Epithelial cell of prostate (primary cell): ENCODE results near the gene CNOT8.
A peak's percentile ranks its signal among the peaks of the same experiment; 100 is the strongest.
"Not testable (repeated sequence)": the region's sequence is repeated elsewhere in the genome, so short reads cannot be mapped to it uniquely, and the experiment has no call there.

Experiments
- DNase-seq: peaks from one replicate; pipeline ENCODE4 v3.0.0-alpha.2; 2011; ENCODE audit warnings: low read depth, low spot score
- H3K27ac ChIP-seq: fragments of 450-650 bp; 2 replicates; pipeline ENCODE4 v1.5.1; 2017; ENCODE audit warnings: mild to moderate bottlenecking

The CNOT8 gene

DNA sequence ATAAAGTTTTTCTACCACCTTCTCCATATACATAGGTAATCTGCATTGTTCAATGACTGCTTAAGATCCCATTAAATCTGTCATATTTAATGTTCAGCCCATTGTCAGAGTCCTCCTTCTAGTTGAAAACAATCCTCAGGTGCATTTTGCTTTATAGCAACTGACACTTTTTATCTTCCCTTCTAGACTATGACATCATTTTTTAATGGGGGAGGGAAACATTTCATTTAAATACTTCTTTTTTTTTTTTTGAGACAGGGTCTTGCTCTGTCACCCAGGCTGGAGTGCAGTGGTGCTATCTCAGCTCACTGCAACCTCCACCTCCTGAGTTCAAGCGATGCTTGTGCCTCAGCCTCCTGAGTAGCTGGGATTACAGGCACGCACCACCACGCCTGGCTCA is 25.6 kb upstream of the CNOT8 start:
- not testable (repeated sequence) for H3K27ac ChIP-seq, DNase-seq

DNA sequence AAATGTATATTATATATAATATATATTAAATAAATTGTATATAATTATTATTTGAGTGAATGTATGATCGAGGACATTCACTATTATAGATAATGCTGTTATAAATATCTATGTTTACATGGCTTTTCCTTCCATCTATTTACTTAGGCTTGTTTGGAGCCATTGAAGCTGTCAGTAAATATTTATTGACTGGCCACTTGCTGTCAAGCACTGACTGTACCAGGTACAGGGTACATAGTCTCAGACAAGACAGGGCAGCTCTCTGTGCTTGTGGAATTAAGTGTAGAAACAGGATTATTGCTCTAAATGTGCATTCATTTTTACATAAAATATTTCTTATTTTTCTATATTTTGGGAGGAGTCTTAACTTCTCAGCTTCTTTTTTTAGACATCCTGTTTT is 24.4 kb upstream of the CNOT8 start:
- no peak overlapping the region for H3K27ac ChIP-seq
- no peak for DNase-seq

DNA sequence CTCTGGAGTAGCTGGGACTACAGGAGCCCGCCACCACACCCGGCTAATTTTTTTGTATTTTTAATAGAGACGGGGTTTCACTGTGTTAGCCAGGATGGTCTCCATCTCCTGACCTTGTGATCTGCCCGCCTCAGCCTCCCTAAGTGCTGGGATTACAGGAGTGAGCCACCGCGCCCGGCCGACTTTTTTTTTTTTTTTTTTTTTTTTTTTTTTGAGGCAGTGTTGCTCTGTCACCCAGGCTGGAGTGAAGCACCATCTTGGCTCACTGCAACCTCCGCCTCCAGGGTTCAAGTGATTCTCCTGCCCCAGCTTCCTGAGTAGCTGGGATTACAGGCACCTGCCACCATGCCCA is 22.8 kb upstream of the CNOT8 start:
- not testable (repeated sequence) for DNase-seq

DNA sequence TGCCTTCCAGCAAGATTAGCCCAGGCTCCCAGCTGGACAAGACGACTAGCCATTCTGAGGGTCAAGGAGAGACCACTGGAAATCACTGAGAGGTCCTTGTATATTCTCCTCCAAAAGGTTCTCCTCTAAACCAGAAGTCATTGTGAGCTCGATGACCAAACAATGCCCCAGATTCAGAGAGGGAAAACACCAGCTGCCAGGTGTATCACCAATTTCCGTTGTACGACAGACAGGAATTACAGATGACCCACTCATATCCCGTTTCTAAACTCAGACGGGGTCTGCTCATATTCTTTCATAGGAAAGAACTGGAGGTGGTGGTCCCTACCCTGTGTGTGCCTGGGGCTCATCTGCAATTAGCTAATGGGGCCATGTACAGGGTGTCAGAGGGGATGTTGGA is 22.2 kb upstream of the CNOT8 start:
- DNase-seq = no peak
- peak overlapping the region; percentile 57 for H3K27ac ChIP-seq

More for the DNA sequence above, 22.8 kb upstream of the CNOT8 start:
- H3K27ac ChIP-seq = peak overlapping the region; percentile 57

DNA sequence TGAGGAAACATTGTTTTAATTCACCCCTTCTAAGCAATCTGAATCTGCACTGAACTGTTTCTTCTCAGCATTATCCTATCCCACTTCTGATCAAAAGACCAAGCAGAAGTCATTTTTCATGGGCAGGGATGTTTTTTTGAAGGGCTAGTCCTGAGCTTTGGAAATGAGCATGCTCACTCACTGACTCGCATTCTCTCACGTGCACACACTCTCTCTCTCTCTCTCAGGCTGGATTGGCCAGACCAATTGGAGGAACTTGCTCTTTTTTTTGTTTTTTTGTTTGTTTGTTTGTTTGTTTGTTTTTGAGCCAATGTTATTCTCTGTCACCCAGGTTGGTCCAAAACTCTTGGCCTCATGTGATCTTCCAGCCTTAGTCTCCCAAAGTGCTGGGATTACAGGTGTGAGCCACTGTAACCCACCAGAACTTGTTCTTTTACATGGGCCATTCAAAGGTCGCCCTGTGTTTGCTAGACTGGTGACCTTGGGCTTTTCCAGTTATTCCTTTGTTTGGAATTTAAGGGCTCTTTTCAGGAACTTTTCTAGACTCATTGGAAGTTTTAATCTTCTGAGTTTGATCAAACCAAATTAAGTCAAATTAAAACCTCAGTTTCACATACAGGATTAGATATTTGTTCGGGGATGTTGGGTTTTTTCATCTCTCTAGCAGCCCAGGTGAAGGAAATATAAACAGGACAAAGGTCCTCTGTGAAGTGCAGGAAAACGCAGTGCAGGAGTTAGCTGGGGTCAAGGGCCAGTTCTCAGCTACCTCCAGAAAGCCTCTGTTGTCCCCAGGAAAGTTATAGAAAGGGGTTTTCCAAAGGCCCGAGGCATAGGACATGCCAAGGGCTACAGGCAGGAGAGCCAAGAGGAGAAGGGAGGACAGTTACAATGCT is 21.2 kb upstream of the CNOT8 start:
- DNase-seq = no peak
- H3K27ac ChIP-seq = no peak overlapping the region

DNA sequence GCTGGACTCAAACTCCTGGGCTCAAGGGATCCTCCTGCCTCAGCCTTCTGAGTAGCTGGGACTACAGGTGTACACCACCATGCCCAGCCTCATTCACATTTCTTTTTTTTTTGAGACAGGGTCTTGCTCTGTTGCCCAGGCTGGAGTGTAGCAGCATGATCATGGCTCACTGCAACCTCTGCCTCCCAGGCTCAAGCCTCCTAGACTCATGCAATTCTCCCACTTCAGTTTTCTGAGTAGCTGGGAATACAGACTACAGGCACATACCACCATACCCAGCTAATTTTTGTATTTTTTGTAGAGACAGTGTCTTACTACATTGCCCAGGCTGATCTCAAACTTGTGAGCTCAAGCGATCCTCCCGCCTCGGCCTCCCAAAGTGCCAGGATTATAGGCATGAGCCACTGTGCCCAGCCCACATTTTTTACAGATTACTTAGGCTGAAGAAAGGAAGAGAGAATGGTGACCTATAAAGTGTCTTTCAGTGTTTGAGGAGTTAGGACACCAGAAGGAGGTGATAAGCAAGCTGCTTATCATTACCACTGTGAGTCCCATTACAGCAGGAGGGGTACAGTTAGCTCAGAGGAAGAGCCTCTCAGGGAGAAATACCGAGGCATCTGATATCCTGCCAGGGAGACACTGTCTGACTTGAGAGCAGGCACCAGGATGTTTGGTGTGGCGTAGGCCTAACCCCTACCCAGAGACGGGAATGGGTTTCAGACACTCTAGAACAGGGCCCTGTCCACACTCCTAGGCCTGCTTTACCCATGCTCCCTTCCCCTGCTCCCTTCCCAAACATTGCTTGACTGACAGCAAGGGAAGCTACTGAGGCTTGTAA is 17.8 kb upstream of the CNOT8 start:
- no peak overlapping the region for H3K27ac ChIP-seq
- DNase-seq = no peak

DNA sequence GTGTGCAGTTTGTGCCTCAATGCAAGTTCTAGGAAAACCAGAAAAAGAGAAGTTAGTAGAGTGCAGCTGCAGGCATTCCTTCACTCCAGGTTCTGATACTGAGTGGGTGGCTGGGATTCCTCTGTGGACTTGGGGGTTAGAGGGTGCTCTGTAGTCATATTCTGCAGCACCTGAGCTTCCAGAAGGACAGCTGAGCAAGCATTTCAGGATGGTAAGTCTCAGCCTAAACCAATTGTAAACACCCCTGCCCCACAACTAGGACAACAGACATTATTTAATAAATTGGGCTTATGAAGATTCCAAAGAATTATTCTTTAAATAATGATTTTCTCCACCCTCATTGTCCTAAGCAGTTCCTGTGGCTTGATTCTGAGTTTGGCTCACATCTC is 17.2 kb upstream of the CNOT8 start:
- no peak overlapping the region for H3K27ac ChIP-seq
- DNase-seq = no peak

DNA sequence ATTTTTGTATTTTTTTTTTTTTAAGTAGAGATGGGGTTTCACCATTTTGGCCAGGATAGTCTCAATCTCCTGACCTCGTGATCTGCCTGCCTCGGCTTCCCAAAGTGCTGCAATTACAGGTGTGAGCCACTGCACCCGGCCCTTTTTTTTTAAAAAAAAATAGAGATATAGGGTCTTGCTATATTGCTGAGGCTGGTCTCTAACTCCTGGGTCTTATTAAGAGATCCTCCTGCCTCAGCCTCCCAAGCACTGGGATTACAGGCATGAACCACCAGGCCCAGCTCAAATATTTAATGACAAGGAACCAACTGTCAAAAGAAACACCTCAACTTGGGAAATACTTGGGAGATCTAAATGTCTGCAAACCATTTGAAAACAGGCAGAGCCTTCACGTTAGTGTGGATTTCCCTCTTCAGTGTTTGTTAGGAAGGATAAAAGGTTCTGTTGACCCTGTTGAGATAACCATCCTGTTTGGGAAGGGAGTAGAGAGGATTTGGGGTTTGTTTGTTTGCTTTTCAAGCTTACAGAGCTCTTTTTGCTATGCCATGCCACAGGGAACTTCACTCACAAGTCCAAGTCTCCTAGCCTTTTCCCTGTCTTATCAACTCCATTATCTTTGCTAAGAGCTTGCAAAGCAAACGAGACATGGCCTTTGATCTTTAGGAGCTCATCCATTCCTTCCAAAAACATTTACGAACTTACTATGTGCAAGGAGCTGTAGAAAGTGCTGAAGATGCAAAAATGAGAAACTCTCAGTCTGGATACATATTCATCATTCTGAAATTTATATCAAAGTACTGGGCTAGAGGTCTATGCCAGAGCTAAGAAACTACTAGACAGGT is 15.5 kb upstream of the CNOT8 start:
- H3K27ac ChIP-seq = no peak overlapping the region
- no peak for DNase-seq

DNA sequence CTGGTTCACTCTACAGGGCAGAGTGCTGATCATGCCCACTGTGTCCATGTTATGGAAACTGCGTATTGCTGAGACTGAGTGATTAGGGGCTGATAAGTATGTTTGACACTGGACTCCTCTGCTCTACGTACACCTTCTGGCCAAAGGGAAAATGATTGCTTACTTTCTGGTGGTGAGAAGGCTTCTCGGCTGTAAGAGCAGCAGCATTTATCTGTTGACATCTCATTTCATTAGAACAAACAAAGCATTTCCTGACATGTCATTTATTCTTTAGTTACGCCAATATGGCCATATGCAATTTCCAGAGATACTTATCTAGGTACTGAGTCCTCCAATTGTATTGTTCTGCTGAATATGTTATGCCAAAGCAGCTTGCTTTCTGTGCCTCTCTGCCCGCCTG is 13.6 kb upstream of the CNOT8 start:
- no peak for DNase-seq
- H3K27ac ChIP-seq = no peak overlapping the region

DNA sequence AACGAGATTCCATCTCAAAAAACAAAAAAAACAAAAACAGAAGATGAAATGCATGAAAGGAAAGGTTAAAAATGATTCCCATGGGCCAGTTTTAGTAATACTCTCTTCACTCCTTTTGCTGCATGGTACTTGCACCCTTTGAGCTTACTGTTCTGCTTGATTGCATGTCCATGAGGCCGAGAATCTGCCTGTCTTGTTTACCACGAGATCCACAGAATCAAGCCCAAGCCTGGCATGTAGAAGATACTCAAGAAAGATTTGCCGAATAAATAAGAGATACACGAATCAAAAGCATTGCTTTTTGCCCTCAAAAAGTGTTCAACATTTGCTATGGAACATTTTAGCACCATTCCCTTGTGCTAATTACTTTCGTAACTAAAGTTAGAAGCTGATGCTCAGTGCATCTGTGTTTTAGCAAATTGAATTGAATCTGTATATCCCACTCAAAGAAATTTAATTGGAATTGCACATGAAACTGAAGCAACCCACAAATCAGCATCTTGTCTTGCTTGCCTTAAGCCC is 9.1 kb upstream of the CNOT8 start:
- H3K27ac ChIP-seq = no peak overlapping the region
- DNase-seq = no peak

DNA sequence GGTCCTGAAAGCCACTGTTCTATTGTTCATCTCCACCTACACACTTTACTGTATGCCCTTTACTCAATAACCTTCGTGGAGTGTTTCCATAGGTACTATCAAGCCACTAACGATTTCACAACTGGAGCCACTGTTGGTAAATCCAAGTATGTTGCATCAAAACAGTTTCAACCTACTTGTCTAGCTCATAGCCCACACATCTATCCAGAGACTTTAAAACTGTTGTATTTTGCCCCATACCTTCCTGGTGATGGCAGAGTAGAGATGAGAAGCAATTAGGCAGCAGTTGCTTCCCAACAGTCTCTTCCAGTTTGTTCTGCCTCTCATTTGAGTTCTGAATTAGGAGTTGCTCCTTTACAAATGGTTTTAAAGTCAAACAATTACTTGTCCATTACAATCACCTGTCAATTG is 8.6 kb upstream of the CNOT8 start:
- no peak overlapping the region for H3K27ac ChIP-seq
- no peak for DNase-seq

DNA sequence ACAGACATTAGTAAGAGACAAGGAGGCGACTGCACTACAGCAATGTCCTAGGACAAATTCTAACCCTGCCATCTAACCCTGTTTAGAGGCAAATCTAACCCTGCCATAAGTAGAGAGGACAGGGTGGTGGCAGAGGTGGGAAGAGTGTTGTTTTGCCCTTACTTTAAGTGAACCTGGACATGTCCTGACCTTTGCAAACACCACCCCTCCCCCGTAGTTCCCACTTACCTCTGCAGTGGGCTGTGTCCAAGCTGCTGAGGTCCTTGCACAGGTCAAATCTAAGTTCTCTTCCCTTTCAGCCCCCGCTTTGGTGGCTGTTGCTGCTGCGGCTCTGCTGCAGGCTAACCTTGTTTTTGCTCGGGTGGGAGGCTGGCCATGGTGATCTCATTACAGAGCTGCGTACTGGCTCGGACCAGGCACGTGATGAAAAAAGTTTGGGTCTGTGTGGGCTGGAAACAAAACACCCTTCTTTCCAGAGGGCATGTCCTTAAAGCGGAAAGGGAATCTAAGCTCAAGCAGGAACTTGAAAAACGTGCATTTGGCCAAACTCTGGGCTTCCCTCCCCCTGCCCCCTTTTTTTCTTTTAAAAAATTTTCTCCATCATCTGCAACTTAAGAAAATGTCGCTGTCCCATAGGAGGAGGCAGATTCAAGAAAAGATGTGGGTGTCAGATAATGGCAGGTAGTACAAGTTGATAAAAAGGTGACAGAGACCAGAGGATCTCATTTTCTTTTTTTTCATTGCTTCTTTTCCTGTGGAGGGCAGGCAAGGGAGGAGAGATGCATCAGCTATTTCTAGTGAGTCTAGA is 8.0 kb upstream of the CNOT8 start, which contains the start of gene FAXDC2:
Gene FAXDC2, minus strand, starts transcription at position 349 of the 808 bp plus-strand sequence. CDS start 12,425 bp downstream, outside the sequence.
- no peak within 1 kb of the TSS for H3K27ac ChIP-seq
- no peak for DNase-seq

DNA sequence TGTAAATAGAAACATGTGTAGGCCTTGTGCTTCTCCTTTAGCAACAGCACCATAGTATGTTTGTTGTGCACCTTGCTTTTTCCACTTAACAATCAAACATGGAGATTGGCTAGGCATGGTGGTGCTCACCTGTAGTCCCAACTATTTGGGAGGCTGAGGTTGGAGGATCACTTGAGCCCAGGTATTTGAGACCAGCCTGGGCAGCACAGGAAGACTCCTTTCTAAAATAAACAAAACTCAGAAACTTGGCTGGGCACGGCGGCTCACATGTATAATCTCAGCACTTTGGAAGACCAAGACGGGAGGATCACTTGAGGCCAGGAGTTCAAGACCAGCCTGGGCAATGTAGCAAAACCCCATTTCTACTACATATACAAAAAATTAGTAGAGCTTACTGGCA is 7.1 kb upstream of the CNOT8 start:
- DNase-seq = no peak
- H3K27ac ChIP-seq = no peak overlapping the region

DNA sequence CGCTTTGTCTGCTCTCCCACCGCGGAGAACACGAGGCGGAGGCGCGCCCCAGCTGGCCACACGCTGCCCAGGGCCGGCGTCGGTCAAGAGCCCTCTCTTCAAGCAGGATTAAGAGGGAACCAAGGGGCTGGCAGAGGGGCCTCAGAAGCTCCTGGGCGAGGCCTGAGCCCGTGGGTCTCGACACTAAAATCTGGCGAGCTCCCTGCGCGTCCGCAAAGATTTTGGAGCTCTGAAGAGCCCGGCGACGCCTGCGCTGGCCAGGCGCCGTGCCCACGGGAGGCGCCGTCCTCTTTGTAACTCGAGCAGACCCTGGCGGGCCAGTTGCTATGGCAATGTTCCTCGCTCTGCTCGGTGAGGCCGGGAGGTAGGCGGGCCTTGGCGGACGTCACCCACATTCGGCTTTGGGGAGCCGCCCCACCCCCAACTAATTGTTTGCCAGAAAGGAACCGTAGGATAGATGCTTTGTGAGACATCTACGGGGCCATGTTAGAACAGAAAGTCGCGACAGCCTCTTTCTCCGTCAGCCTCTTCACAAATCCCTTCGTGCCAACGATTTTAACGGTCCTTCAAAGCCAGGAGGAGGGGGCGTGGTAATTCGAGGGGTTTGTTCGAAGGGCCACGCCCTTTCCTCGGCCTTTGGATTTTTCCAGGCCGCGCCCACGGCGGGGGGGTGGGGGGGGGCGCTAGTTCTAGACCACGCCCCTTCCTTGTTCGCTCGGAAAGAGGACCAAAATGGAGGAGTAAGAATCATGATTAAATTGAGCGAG is 714 bp upstream of the CNOT8 start:
- peak overlapping the region; percentile 96 for H3K27ac ChIP-seq
- peak; percentile 40 for DNase-seq

DNA sequence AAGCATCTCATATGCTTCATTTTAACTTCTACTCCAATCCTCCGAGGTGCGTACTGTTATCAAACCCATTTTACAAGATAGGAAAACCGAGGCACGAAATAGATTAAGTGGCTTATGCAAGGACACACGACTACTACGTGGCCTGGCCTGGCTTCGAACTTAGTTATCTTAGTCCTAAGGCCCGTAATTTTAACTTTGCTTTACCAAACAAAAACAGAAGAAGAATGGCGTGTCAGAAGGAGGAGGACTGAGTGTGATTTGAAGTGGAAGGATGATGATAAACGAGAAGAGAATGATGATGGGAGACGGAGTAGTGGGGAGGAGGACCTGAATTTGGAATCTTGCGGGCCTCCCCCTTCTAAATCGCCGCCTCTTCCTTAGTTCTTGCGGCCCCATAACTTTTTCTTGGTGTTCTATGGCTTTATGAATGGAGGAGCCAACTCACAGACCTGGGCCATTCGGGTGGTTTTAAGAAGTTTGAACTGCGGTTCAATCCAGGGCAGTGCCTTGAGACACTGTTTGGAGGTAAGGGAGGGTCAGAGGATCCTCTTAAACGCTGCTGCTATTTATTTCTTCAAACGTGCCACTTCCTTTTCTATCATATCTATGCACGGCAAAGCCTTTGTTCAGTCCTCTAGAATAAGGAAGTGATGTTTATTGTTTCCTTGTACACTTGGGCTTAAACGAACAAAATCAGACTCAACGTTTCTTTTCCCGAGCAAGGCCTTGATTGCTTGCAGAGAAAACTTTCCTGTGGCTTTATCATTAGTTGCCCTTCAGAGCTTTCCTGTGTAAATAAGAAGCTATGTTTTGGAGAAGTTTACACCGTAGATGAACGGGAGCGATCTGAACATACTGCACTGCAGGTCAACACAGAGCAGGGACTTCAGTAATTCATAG is 795 bp downstream of the CNOT8 start:
- DNase-seq = no peak
- peak overlapping the region; percentile 96 for H3K27ac ChIP-seq

DNA sequence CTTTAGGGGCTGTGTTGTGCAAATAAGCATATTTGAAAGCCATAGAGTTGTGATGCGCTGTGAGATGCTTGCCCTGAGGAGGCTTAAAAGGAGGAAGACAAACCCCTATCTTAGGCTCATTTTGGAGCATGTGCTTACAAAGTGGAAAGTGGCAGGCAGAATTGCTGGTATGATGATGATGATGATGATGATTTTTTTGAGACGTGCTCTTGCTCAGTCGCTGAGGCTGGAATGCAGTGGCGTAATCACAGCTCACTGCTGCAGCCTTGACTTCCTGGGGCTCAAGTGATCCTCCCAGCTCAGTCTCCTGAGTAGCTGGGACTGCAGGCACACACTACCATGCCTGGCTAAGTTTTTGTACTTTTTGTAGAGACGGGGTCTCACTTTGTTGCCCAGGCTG is 1.7 kb downstream of the CNOT8 start:
- no peak for DNase-seq

DNA sequence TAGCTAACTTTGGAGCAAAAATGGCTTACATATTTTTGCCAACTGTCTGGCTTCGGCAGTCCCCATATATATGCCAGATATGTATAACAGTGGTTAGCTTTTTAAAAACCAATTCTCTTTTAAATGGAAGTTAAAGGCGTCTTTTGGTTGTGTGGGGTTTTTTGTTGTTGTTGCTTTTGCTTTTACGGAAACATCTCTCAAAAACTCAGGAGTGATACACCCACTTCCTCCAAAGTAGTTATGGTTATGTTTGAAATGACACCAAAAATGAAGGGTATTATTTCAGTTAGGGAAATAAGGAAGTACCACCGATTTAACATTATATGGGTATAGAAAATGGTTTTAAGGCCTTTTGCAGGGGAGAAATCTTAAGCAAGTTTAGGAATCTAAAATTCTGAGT is 2.3 kb downstream of the CNOT8 start:
- DNase-seq = no peak
- H3K27ac ChIP-seq = peak overlapping the region; percentile 96

More for the DNA sequence above, 1.7 kb downstream of the CNOT8 start:
- peak overlapping the region; percentile 96 for H3K27ac ChIP-seq

DNA sequence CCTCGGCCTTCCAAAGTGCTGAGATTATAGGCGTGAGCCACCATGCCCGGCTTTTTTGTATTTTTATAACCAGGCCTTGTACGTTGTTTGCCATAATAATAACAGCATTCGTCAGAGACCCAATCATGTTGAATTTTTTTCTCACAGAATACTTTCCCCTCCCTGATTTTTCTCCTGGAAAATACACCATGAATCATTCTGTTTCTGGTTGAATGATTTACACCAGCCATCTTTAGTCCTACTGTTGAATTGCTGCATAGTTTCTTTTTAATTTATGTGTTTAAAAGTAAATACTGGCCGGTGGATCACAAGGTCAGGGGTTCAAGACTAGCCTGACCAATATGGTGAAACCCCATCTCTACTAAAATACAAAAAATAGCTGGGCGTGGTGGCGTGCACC is 3.5 kb downstream of the CNOT8 start:
- DNase-seq = no peak
- no peak overlapping the region for H3K27ac ChIP-seq
